Renal cortical epithelial cell (primary cell): Measurements from ENCODE around the gene CROCC. TPM values are rescaled to one million over a fixed set of nuclear protein-coding genes. Genes with fewer than 3 reads are reported as not detected.
"Not testable (repeated sequence)": the region's sequence is repeated elsewhere in the genome, so short reads cannot be mapped to it uniquely, and the experiment has no call there.

Experiments
- DNase-seq: peaks from one replicate; pipeline ENCODE4 v3.0.0-alpha.2; 2011; ENCODE audit warnings: low read depth
- total RNA-seq: library from RNA; depleted of rRNA; stranded (reverse); fragments of >200 nt; gene quantifications from 2 replicates; pipeline ENCODE4 v1.2.3, GENCODE V29; 2014

Gene CROCC
- total RNA-seq, 1 donor from 2014 or later = 15.4 TPM

DNA sequence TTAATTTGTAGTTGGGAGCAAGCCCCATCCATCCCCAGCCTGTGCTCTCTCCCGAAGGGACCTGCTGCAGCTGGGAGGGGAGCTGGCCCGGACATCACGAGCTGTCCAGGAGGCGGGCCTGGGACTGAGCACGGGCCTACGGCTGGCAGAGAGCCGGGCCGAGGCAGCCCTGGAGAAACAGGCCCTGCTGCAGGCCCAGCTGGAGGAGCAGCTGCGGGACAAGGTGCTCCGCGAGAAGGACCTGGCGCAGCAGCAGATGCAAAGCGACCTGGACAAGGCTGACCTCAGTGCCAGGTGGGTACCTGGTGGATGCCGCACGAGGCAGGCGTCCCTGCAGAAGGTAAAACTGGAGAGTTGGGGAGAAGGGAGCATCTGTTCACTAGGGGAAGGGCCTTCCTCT lies 14.8 kb downstream of the CROCC start:
- DNase-seq = not testable (repeated sequence)

DNA sequence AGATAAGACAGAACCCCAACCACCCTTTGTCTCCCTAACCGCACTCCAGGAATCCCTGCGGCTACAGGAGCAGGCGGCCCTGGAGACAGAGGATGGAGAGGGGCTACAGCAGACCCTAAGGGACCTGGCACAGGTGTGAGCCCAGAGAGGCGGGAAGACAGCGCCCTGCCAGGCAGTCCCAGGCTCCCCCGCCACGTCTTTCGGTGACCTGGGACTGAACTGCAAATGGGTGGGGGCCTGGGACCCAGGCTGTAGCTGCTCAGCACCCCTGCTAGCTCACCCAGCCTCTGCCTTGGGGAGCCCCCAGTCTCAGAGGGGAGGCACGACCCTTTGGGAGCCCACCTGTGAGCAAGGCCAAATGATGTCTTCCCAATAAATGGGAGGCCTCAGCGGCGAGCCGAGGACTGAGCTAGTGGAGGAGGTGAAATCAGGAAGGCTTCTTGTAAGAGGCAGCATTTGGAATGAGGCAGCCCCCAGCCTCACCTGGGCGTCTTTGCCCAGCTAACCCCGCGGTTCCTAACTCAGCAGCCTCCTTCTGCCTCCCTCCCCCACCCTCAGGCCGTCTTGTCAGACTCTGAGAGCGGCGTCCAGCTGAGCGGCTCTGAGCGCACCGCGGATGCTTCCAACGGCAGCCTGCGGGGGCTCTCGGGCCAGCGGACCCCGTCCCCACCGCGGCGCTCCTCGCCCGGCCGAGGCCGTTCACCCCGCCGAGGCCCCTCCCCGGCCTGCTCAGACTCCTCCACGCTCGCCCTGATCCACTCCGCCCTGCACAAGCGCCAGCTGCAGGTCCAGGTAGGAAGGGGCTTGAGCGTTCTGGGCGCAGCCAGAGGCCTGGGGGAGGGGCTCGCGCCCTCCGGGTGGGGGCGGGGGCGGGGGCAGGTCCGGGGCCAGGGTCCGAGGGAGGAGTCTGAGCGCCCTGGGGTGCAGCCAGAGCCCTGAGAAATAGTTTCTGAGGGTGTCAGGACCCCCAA lies 16.9 kb downstream of the CROCC start:
- no peak for DNase-seq

DNA sequence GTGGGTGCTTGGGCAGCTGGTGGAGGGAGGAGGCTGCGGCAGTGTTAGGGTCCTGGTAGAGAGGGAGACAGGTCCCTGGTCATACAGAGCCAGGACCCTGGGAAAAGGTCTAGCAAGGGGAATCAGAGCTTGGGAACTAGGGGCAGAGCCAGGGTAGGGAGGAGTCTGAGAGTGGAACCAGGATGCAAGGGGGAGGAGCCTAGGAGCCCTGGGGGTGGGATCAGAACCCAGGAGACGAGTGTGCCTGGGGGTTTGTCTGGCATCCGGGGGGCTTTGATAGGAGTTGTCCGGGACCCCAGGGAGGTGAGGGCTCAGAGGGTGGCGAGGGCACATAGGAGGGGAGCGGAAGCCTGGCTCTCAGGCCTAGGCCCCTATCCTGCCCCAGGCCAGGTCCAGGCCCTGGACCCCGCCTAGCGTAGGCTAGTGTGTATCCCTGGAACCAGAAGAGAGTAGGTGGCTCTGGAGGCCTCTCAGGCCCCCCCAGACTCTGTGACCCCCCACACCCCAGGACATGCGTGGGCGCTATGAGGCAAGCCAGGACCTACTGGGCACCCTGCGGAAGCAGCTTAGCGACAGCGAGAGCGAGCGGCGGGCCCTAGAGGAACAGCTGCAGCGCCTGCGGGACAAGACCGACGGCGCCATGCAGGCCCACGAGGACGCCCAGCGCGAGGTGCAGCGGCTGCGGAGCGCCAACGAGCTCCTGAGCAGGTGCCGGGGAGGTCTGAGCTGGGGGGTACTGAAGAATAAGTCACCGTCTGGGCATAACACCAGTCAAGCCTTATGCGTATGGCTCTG lies 17.9 kb downstream of the CROCC start:
- DNase-seq = not testable (repeated sequence)

DNA sequence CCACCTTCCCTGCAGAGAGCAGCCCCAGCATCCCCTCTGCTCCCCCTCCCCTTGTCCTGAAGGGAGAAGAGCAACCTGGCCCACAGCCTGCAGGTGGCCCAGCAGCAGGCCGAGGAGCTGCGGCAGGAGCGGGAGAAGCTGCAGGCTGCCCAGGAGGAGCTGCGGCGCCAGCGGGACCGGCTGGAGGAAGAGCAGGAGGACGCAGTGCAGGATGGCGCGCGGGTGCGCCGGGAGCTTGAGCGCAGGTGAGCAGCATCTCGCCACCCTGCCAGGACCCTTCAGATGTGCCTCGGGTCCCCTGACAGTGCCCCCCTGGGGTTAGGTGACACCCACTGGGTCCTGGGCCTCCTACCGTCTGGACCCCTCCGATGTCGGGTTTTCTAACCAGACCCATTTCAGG lies 22.3 kb downstream of the CROCC start:
- DNase-seq = no peak

DNA sequence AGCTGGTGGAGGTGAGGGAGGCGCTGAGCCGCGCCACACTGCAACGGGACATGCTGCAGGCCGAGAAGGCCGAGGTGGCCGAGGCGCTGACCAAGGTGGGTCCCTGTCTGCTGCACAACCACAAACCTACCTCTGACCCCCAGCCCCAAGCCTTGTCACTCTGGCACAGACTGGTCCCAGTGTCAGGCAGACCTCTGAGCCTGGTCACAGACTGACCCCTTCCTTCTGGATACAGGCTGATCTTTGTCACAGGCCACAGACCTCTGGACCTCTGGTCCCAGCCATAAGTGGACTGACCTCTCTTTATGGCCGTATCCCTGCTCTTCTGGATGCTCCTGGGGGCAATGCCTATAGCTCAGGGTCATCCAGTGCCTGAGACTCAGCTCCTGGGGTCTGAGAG lies 23.8 kb downstream of the CROCC start:
- not testable (repeated sequence) for DNase-seq

DNA sequence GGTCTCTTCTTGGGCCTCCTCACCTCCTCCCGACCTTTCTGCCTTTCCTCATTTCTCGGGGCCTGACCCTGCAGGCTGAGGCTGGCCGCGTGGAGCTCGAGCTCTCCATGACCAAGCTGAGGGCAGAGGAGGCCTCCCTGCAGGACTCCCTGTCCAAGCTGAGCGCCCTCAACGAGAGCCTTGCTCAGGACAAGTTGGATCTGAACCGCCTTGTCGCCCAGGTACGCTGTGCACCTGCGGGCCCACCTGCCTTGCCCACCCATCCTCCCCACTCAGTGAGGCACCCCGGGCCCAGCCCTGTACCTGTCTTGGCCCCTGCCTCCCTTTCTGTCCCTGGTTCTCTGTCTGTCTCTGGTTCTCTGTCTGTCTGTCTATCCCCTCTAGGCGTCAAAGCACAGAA lies 24.5 kb downstream of the CROCC start:
- not testable (repeated sequence) for DNase-seq

DNA sequence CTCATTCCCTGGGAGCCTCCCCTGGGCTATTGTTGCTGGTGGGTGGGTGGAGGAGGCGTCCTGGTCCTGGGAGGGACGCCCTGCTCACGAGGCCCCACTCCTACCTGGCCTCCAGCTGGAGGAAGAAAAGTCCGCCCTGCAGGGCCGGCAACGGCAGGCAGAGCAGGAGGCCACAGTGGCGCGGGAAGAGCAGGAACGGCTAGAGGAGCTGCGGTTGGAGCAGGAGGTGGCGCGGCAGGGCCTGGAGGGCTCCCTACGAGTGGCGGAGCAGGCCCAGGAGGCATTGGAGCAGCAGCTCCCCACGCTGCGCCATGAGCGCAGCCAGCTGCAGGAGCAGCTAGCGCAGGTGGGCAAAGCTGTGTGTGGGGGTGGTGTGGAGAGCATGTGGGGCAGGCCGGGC lies 24.9 kb downstream of the CROCC start:
- DNase-seq = no peak

DNA sequence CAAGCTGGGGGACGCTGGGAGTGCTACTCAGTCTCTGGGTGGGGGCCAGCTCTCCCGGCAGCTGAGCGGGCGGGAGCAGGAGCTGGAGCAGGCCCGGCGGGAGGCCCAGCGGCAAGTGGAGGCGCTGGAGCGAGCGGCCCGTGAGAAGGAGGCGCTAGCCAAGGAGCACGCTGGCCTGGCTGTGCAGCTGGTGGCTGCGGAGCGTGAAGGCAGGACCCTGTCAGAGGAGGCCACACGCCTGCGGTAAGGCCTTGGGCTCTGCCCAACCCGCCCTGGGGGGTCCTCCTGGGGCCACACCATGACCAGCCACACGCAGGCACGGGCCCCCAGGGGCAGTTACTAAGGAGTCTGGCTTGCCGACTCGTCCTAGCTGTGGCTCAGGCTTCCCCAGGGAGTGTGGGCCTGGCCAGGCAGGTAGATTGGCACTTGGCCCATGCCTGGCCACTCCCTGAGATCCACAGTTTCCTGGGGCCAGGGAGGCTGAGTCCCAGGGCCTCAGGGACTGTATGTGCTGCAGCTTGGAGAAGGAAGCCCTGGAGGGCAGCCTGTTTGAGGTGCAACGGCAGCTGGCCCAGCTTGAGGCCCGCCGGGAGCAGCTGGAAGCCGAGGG lies 26.7 kb downstream of the CROCC start:
- DNase-seq = peak; percentile 84

DNA sequence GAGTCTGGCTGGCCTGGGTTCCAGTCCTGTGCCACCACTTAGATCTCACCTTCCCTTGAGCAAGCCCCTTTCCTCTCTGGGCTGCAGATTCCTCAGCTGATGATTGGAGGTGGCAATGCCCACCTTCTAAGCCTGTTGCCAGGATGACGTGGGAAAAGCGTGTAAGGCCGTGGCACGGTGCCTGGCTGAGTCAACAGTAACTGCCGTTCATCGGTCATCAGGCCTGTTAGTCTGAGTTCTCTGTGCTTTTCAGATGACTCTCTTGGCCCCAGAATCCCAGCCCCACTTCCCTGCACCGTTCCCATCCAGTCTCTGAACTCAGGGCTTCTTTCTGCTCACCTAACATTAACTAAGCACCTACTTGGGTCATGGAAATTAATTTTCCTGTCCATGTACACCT lies 27.3 kb downstream of the CROCC start:
- peak; percentile 56 for DNase-seq

DNA sequence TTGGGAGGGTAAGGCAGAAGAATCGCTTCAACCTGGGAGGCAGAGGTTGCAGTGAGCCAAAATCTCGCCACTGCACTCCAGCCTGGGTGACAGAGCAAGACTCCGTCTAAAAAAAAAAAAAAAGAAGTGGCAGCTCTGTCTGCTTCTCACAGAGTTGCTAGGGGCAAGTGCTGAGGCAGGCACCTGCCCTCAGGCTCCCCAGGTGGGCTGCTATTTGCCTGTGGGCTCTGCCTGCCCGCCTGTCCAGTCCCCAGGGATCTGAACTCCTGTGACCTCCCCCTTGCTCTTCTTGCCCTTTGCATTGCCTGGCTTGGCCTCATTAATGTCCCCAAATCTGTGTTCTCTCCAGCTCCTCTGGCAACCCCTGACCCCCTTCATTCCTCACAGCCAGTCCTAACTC lies 30.6 kb downstream of the CROCC start:
- DNase-seq = not testable (repeated sequence)

DNA sequence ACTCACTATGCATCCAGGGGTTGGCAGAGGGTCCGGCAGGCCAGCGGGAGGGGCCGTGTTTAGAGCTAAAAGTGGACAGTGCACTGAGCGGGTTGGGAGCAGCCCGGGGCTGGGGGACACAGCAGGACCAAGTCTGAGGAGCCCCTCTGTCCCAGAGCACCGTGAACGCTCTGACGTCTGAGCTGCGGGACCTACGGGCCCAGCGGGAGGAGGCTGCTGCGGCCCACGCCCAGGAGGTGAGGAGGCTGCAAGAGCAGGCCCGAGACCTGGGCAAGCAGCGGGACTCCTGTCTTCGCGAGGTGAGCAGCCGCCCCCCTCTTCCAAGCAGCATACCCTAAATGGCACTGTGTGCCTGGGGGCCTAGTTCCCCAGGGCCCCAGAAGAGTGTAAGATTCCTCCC lies 32.8 kb downstream of the CROCC start:
- DNase-seq = no peak

DNA sequence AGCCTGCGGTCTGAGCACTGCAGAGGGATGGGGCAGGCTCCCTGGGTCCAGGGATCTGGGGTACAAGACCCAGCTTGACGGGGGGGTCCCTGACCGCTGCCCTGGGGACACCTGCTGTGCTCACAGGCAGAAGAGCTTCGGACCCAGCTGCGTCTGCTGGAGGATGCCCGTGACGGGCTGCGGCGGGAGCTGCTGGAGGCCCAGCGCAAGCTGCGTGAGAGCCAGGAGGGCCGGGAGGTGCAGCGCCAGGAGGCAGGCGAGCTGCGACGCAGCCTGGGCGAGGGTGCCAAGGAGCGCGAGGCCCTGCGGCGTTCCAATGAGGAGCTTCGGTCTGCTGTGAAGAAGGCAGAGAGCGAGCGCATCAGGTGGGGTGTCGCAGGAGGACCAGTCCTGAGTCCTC lies 33.5 kb downstream of the CROCC start:
- DNase-seq = no peak

DNA sequence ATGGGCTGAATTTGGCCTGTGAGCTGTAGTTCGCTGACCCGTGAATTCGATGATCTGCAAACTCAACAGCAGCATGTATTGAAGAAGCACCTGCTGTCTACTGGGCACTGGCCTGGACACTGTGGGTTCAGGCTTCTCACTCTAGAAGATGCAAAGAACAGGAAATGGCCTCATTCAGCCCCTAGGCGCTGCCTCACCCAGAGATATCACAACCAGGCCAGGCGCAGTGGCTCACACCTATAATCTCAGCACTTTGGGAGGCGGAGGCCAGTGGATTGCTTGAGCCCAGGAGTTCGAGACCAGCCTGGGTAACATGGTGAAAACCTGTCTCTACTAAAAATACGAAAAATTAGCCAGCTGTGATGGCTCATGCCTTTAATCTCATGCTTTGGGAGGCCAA lies 35.0 kb downstream of the CROCC start:
- DNase-seq = no peak

DNA sequence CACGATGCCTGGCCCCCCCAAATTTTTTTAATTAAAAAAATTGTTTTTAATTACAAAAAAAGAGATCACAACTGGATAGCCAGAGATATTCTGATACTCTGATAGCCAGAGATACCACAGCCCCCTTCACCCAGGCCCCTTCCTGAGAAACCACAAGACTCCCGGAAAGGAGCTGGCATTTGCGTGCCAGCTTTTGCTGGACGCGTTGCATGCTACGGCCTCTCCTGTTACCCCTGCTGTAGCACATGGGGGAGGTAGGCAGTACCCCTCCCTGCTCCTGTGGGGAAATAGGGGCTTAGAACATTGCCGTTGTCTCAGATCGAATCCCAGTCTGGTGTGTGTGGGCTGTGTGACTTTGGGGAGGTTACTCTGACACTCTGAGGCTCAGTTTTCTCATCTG lies 36.0 kb downstream of the CROCC start:
- no peak for DNase-seq

DNA sequence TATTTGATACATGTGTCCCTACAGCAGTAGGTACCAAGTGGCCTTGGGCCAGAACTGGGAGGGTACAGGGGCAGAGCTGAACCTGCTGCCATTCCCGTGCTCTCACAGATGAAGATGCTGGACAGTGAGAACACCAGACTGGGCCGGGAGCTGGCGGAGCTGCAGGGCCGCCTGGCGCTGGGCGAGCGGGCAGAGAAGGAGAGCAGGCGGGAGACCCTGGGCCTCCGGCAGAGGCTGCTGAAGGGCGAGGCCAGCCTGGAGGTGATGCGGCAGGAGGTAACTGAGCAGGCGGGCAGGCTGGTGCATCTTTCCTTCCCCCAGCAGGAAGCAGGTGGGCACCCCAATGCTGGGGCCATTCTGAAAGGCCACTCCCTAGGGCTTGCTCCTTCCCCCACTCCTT lies 36.7 kb downstream of the CROCC start:
- no peak for DNase-seq

DNA sequence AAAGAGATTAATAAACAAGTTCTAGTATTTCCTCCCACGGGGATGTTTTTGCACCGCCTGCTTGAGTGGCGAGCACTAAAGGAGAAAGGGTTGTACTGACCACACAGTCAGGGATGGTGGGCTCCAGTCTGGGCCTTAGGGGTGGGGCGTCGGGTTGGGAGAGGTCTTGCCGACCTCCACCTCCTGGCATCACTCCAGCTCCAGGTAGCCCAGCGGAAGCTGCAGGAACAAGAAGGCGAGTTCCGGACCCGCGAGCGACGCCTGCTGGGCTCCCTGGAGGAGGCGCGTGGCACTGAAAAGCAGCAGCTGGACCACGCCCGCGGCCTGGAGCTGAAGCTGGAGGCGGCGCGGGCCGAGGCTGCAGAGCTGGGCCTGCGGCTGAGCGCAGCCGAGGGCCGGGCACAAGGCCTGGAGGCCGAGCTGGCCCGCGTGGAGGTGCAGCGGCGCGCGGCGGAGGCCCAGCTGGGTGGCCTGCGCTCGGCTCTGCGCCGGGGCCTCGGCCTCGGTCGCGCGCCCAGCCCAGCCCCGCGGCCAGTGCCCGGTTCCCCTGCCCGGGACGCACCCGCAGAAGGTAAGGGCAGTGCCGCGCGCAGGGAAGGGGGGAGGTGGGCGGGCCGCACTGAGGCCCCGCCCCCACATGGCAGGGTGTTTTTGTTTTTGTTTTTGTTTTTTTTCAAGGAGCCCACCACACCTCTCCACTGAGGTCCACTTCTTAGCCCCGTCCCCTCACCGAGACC lies 39.0 kb downstream of the CROCC start:
- peak; percentile 54 for DNase-seq

DNA sequence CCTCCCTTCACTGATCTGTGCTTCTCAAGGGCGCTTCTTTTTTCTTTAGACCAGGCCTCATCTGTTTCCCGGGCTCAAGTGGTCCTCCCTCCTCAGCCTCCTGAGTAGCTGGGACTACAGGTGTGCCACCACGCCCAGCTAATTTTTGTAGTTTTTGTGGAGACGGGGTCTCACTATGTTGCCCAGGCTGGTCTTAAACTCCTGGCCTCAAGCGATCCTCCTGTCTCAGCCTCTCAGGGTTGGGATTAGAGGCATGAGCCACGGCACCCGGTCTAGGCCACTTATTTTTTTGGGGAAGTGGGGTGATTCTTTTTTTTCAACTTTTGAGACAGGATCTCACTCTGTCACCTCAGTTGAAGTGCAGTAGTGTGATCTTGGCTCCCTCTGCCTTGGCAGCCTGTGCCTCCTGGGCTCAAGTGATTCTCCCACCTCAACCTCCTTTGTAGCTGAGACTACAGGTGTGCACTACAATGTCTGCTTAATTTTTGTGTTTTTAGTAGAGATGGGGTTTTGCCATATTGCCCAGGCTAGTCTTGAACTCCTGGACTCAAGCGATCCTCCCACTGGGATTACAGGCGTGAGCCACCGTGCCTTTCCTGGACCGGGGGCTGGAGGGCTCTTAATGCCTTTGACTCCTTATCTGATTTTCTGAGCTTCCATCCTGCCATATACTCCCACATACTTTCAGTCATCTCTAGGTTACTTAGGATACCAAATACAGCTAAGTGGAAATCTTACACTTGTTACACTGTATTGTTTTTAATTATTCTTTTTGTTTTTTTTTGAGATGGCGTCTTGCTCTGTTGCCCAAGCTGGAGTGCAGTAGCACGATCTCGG lies 39.8 kb downstream of the CROCC start:
- no peak for DNase-seq

DNA sequence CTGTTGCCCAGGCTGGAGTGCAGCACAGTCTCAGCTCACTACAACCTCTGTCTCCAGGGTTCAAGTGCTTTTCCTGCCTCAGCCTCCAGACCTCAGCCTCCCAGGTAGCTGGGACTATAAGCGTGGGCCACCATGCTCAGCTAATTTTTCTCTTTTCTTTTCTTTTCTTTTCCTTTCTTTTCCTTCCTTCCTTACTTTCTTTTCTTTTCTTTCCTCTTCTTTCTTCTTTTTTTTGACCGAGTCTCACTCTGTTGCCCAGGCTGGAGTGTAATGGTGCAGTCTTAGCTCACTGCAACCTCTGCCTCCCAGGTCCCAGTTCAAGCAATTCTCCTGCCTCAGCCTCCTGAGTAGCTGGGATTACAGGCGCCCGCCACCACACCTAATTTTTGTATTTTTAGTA lies 42.4 kb downstream of the CROCC start:
- DNase-seq = not testable (repeated sequence)

DNA sequence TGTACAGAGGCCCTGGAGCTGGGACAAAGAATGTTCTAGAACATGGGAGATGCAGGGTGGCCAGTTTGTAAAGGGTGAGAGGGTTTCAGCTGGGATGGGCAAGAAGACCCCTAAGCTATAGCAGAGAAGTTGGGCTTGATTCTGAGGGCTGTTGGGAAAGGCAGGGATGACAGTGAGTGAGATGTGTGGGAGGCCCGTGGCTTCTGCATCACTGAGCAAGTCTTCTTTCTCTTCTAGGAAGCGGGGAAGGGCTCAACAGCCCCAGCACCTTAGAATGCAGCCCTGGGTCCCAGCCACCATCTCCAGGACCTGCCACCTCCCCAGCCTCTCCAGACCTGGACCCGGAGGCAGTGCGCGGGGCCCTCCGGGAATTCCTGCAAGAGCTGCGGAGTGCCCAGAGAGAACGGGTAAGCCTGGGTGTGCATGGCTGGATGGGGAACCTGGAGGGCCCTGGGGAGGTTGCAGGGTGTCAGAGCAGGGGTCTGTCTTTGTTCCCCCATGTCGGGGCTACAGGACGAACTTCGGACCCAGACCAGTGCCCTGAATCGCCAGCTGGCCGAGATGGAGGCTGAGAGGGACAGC lies 43.8 kb downstream of the CROCC start:
- no peak for DNase-seq

DNA sequence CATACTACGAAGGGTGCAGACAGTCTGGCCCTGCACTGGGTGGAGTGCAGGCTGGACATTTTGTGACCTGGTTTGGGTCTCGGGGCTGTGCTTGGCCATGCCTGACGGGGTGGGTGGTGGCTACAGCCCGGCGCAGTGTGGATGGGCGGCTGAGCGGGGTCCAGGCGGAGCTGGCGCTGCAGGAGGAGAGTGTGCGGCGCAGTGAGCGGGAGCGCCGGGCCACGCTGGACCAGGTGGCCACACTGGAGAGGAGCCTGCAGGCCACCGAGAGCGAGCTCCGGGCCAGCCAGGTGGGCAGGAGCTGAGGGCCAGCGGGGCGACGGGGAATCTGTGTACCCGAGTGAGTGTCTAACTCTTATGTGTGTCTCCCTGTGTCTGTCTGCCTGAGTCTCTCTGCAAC lies 44.6 kb downstream of the CROCC start:
- DNase-seq = no peak
